Measurements from ENCODE around the gene SEC16B. TPM values are rescaled to one million over a fixed set of nuclear protein-coding genes. Genes with fewer than 3 reads are reported as not detected.

Gene SEC16B
- total RNA-seq, 4 donors from 2014 or later = 5.1 to 89.8 (median 15.2) TPM

GRCh38 chr1:177978530-177978929 is 8.7 kb upstream of the SEC16B start:
- no peak overlapping the region for H3K4me3 ChIP-seq
- intact Hi-C loops (cut with DNase I; ENCODE audit: low total_unique reads) (loop anchor here (2.0 kb wide), 1 partner anchor 48 kb away; no protein-coding TSS in a partner anchor), in situ Hi-C loops (cut with MboI; ENCODE audit: low pct_ligation_motif_present in 1 of 4, low pct_unique_long_range_greater_than_20kb in 1 of 4, low sequenced_read_pairs in 3 of 4) (no loop called here)
- H3K4me1 ChIP-seq = peaks cover 0 to 6% (median 0%) of the 10 kb centered on the region in 4 donors
- no peaks in the 10 kb centered on the region for H3K36me3 ChIP-seq
- no peak overlapping the region for H3K27ac ChIP-seq
- DNase-seq = no peak
- TF ChIP-seq, protein P1, sequence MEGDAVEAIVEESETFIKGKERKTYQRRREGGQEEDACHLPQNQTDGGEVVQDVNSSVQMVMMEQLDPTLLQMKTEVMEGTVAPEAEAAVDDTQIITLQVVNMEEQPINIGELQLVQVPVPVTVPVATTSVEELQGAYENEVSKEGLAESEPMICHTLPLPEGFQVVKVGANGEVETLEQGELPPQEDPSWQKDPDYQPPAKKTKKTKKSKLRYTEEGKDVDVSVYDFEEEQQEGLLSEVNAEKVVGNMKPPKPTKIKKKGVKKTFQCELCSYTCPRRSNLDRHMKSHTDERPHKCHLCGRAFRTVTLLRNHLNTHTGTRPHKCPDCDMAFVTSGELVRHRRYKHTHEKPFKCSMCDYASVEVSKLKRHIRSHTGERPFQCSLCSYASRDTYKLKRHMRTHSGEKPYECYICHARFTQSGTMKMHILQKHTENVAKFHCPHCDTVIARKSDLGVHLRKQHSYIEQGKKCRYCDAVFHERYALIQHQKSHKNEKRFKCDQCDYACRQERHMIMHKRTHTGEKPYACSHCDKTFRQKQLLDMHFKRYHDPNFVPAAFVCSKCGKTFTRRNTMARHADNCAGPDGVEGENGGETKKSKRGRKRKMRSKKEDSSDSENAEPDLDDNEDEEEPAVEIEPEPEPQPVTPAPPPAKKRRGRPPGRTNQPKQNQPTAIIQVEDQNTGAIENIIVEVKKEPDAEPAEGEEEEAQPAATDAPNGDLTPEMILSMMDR (IDR thresholded peaks at IDR 0.05) = no peak
- TF ChIP-seq POLR2AphosphoS5 (IDR thresholded peaks at IDR 0.05) (no peak), EP300 (IDR thresholded peaks at IDR 0.05; ENCODE audit: low read depth) (no peak), POLR2A (IDR thresholded peaks at IDR 0.05) (no peak)
- WGBS, 2 donors (ENCODE audit: low coverage in 1 of 2) = 75 to 84% methylated on average over 1 of the region's 1 CpG
- H3K9me3 ChIP-seq = no peaks in the 10 kb centered on the region
- H3K27me3 ChIP-seq = no peaks in the 10 kb centered on the region

GRCh38 chr1:177977141-177977540 is 7.3 kb upstream of the SEC16B start:
- H3K9me3 ChIP-seq = no peaks in the 10 kb centered on the region
- H3K36me3 ChIP-seq = no peaks in the 10 kb centered on the region
- H3K27ac ChIP-seq = no peak overlapping the region
- no peaks in the 10 kb centered on the region for H3K27me3 ChIP-seq
- in situ Hi-C loops (cut with MboI; ENCODE audit: low pct_ligation_motif_present in 1 of 4, low pct_unique_long_range_greater_than_20kb in 1 of 4, low sequenced_read_pairs in 3 of 4) = no loop called here
- no peaks in the 10 kb centered on the region for H3K4me1 ChIP-seq
- WGBS, 2 donors (ENCODE audit: low coverage in 1 of 2) = 89% methylated on average over 1 of the region's 1 CpG; no CpG with 5 or more reads in 1 of the 2 donors
- no peak for TF ChIP-seq POLR2A (IDR thresholded peaks at IDR 0.05)
- TF ChIP-seq, protein P1 (IDR thresholded peaks at IDR 0.05) = no peak
- TF ChIP-seq POLR2AphosphoS5 (IDR thresholded peaks at IDR 0.05) = no peak
- no peak for TF ChIP-seq EP300 (IDR thresholded peaks at IDR 0.05; ENCODE audit: low read depth)
- no peak overlapping the region for H3K4me3 ChIP-seq
- intact Hi-C loops (cut with DNase I; ENCODE audit: low total_unique reads) = no loop called here
- no peak for DNase-seq

- no peak overlapping the region for H3K27ac ChIP-seq
- in situ Hi-C loops (cut with MboI; ENCODE audit: low pct_ligation_motif_present in 1 of 4, low pct_unique_long_range_greater_than_20kb in 1 of 4, low sequenced_read_pairs in 3 of 4) = no loop called here
- H3K9me3 ChIP-seq = no peaks in the 10 kb centered on the region
- no peaks in the 10 kb centered on the region for H3K4me1 ChIP-seq
- no peak for DNase-seq
- intact Hi-C loops (cut with DNase I; ENCODE audit: low total_unique reads) = no loop called here
- no peak overlapping the region for H3K4me3 ChIP-seq
- H3K36me3 ChIP-seq = no peaks in the 10 kb centered on the region
- TF ChIP-seq EP300 (IDR thresholded peaks at IDR 0.05; ENCODE audit: low read depth) (no peak), POLR2A (IDR thresholded peaks at IDR 0.05) (no peak), POLR2AphosphoS5 (IDR thresholded peaks at IDR 0.05) (no peak)
- TF ChIP-seq, protein P1 (IDR thresholded peaks at IDR 0.05) = no peak
- H3K27me3 ChIP-seq = no peaks in the 10 kb centered on the region
Measured at GRCh38 chr1:177976596-177976995, 6.7 kb upstream of the SEC16B start.

DNA sequence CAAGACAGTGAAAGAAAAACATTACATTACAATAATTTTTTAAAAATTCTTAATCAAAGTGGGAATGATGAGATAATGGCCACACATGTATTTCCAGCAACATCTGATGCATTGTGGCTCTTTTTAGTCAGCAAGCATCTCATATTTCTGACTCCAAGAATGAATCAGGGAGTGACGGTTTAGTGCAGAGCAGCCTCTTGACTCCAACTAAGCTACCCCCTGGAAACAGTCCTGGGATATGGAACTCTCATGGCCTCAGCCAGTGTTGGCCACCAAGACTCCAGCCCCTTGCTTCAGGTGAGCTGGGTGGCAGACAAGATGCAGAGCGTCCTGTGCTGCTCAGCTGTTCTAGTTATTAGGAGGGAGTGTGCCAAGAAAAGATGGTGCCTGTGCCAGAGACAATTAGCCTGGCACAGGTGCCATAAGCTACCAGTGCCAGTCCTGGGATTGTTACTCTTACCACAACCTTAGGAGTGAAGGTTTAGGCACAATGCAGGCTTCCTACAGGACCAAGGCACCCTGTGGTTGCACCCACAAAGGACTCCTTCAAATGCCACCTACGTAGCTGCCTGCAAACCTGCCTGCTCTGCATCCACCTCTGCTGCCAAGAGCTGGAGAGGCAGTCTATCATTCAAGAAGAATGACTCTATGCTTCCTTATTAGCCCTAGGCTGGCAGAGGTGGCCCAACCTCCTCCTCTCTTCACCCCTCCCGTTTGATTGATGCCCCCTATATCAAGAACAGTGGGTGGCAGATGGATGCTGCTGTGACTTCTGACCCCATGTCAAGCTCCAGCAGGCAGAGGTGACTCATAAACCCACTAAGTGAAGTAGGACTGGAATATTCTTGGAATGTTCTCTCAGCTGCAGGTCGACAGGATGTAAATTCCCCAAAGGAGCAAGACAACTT is 6.0 kb upstream of the SEC16B start:
- H3K4me1 ChIP-seq = no peaks in the 10 kb centered on the region
- intact Hi-C loops (cut with DNase I; ENCODE audit: low total_unique reads) (no loop called here), in situ Hi-C loops (cut with MboI; ENCODE audit: low pct_ligation_motif_present in 1 of 4, low pct_unique_long_range_greater_than_20kb in 1 of 4, low sequenced_read_pairs in 3 of 4) (no loop called here)
- no peak overlapping the region for H3K4me3 ChIP-seq
- no peak overlapping the region for H3K27ac ChIP-seq
- TF ChIP-seq, protein P1 (IDR thresholded peaks at IDR 0.05) = no peak
- TF ChIP-seq EP300 (IDR thresholded peaks at IDR 0.05; ENCODE audit: low read depth) (no peak), POLR2A (IDR thresholded peaks at IDR 0.05) (no peak), POLR2AphosphoS5 (IDR thresholded peaks at IDR 0.05) (no peak)
- no peaks in the 10 kb centered on the region for H3K36me3 ChIP-seq
- no peak for DNase-seq
- 67 to 88% methylated on average over 2 to 5 of the region's 5 CpGs for WGBS, 2 donors (ENCODE audit: low coverage in 1 of 2)
- no peaks in the 10 kb centered on the region for H3K9me3 ChIP-seq
- no peaks in the 10 kb centered on the region for H3K27me3 ChIP-seq
